ENCODE measurements around the gene ZNF45. TPM values are rescaled to one million over a fixed set of nuclear protein-coding genes. Genes with fewer than 3 reads are reported as not detected.
"Not testable (repeated sequence)": the region's sequence is repeated elsewhere in the genome, so short reads cannot be mapped to it uniquely, and the experiment has no call there.

Gene ZNF45
- 11.1 and 12.2 TPM in 2 replicates for total RNA-seq

- peak; percentile 78 for DNase-seq (ENCODE audit: low spot score)
- Mint-ChIP-seq H3K4me3 (ENCODE audit: low read depth) (peak within 1 kb of the TSS; percentile 97), H3K9me3 (peaks cover 33% of the 10 kb centered on the region), H3K27ac (peak within 1 kb of the TSS; percentile 90), H3K4me1 (ENCODE audit: low read depth) (peaks cover 10% of the 10 kb centered on the region), H3K27me3 (ENCODE audit: low read depth) (no peaks in the 10 kb centered on the region), H3K36me3 (ENCODE audit: low read depth) (peaks cover 38% of the 10 kb centered on the region)
- intact Hi-C loops (cut with micrococcal nuclease), result loop anchor here (1.0 to 5.0 kb wide), 5 partner anchors 16 to 157 kb away; partner anchors contain the start of genes ZNF155, ZNF221, ZNF224 and ZNF230
Observed at GRCh38 chr19:43934985-43935708, at the start of gene ZNF45. TSS of gene ZNF45 (minus strand) at chr19:43935282. CDS start at chr19:43922185, 13,097 bp downstream.

- peaks cover 26% of the 10 kb centered on the region for H3K36me3 Mint-ChIP-seq (ENCODE audit: low read depth)
- peak overlapping the region; percentile 95 for H3K4me3 Mint-ChIP-seq (ENCODE audit: low read depth)
- H3K27me3 Mint-ChIP-seq (ENCODE audit: low read depth), result no peaks in the 10 kb centered on the region
- peaks cover 43% of the 10 kb centered on the region for H3K9me3 Mint-ChIP-seq
- peak overlapping the region; percentile 68 for H3K27ac Mint-ChIP-seq
- DNase-seq (ENCODE audit: low spot score), result no peak
- intact Hi-C loops (cut with micrococcal nuclease), result loop anchor here (1.0 to 5.0 kb wide), 3 partner anchors 18 to 88 kb away; partner anchors contain the start of genes ZNF230, ZNF284 and ZNF45
- H3K4me1 Mint-ChIP-seq (ENCODE audit: low read depth), result peaks cover 9% of the 10 kb centered on the region
Observed at GRCh38 chr19:43984687-43985000, 49.6 kb upstream of the ZNF45 start.

GRCh38 chr19:43983912-43984686 is 49.0 kb upstream of the ZNF45 start, which contains the start of gene ZNF155:
TSS of gene ZNF155 (plus strand) at chr19:43984188. CDS start at chr19:43988544, 4,356 bp downstream.
- Mint-ChIP-seq H3K27ac (peak within 1 kb of the TSS; percentile 90), H3K36me3 (ENCODE audit: low read depth) (peaks cover 21% of the 10 kb centered on the region), H3K27me3 (ENCODE audit: low read depth) (no peaks in the 10 kb centered on the region), H3K4me3 (ENCODE audit: low read depth) (peak within 1 kb of the TSS; percentile 95), H3K4me1 (ENCODE audit: low read depth) (peaks cover 9% of the 10 kb centered on the region), H3K9me3 (peaks cover 41% of the 10 kb centered on the region)
- peak; percentile 59 for DNase-seq (ENCODE audit: low spot score)
- intact Hi-C loops (cut with micrococcal nuclease), result loop anchor here (1.0 to 5.0 kb wide), 3 partner anchors 18 to 88 kb away; partner anchors contain the start of genes ZNF230, ZNF284 and ZNF45

GRCh38 chr19:43983544-43983911 is 48.4 kb upstream of the ZNF45 start:
- H3K4me3 Mint-ChIP-seq (ENCODE audit: low read depth), result peak overlapping the region; percentile 78
- no peak overlapping the region for H3K27ac Mint-ChIP-seq
- intact Hi-C loops (cut with micrococcal nuclease), result loop anchor here (5.0 kb wide), 1 partner anchor 89 kb away; the partner anchor contains the start of gene ZNF284
- H3K9me3 Mint-ChIP-seq, result peaks cover 40% of the 10 kb centered on the region
- peaks cover 9% of the 10 kb centered on the region for H3K4me1 Mint-ChIP-seq (ENCODE audit: low read depth)
- H3K36me3 Mint-ChIP-seq (ENCODE audit: low read depth), result peaks cover 15% of the 10 kb centered on the region
- no peaks in the 10 kb centered on the region for H3K27me3 Mint-ChIP-seq (ENCODE audit: low read depth)
- DNase-seq (ENCODE audit: low spot score), result no peak

GRCh38 chr19:43976732-43977131 is 41.6 kb upstream of the ZNF45 start:
- no peak for DNase-seq (ENCODE audit: low spot score)
- Mint-ChIP-seq H3K9me3 (peaks cover 71% of the 10 kb centered on the region), H3K27me3 (ENCODE audit: low read depth) (no peaks in the 10 kb centered on the region), H3K27ac (no peak overlapping the region), H3K36me3 (ENCODE audit: low read depth) (peaks cover 4% of the 10 kb centered on the region), H3K4me1 (ENCODE audit: low read depth) (no peaks in the 10 kb centered on the region), H3K4me3 (ENCODE audit: low read depth) (no peak overlapping the region)
- intact Hi-C loops (cut with micrococcal nuclease), result no loop called here

- no peak overlapping the region for H3K27ac Mint-ChIP-seq
- H3K4me1 Mint-ChIP-seq (ENCODE audit: low read depth), result no peaks in the 10 kb centered on the region
- intact Hi-C loops (cut with micrococcal nuclease), result no loop called here
- H3K36me3 Mint-ChIP-seq (ENCODE audit: low read depth), result peaks cover 29% of the 10 kb centered on the region
- no peaks in the 10 kb centered on the region for H3K27me3 Mint-ChIP-seq (ENCODE audit: low read depth)
- H3K9me3 Mint-ChIP-seq, result peaks cover 80% of the 10 kb centered on the region
- no peak for DNase-seq (ENCODE audit: low spot score)
- H3K4me3 Mint-ChIP-seq (ENCODE audit: low read depth), result no peak overlapping the region
Observed at GRCh38 chr19:43966079-43966694, 31.1 kb upstream of the ZNF45 start.

- no peaks in the 10 kb centered on the region for H3K4me1 Mint-ChIP-seq (ENCODE audit: low read depth)
- intact Hi-C loops (cut with micrococcal nuclease), result no loop called here
- H3K36me3 Mint-ChIP-seq (ENCODE audit: low read depth), result peaks cover 10% of the 10 kb centered on the region
- DNase-seq (ENCODE audit: low spot score), result no peak
- no peaks in the 10 kb centered on the region for H3K27me3 Mint-ChIP-seq (ENCODE audit: low read depth)
- no peak overlapping the region for H3K4me3 Mint-ChIP-seq (ENCODE audit: low read depth)
- H3K9me3 Mint-ChIP-seq, result peaks cover 55% of the 10 kb centered on the region
- H3K27ac Mint-ChIP-seq, result no peak overlapping the region
Observed at GRCh38 chr19:43960411-43960810, 25.3 kb upstream of the ZNF45 start.

GRCh38 chr19:43957891-43958290 is 22.8 kb upstream of the ZNF45 start:
- Mint-ChIP-seq H3K27ac (no peak overlapping the region), H3K27me3 (ENCODE audit: low read depth) (no peaks in the 10 kb centered on the region), H3K4me1 (ENCODE audit: low read depth) (no peaks in the 10 kb centered on the region), H3K9me3 (peaks cover 39% of the 10 kb centered on the region), H3K36me3 (ENCODE audit: low read depth) (no peaks in the 10 kb centered on the region), H3K4me3 (ENCODE audit: low read depth) (no peak overlapping the region)
- DNase-seq (ENCODE audit: low spot score), result no peak
- intact Hi-C loops (cut with micrococcal nuclease), result no loop called here

GRCh38 chr19:43956827-43957226 is 21.7 kb upstream of the ZNF45 start:
- intact Hi-C loops (cut with micrococcal nuclease), result no loop called here
- no peaks in the 10 kb centered on the region for H3K36me3 Mint-ChIP-seq (ENCODE audit: low read depth)

GRCh38 chr19:43950834-43951645 is 16.0 kb upstream of the ZNF45 start, which contains the start of gene ZNF221:
TSS of gene ZNF221 (plus strand) at chr19:43951228. CDS start at chr19:43962727, 11,499 bp downstream.
- DNase-seq (ENCODE audit: low spot score), result peak; percentile 53
- Mint-ChIP-seq H3K9me3 (peaks cover 51% of the 10 kb centered on the region), H3K27me3 (ENCODE audit: low read depth) (no peaks in the 10 kb centered on the region), H3K4me3 (ENCODE audit: low read depth) (peak within 1 kb of the TSS; percentile 92), H3K27ac (peak within 1 kb of the TSS; percentile 50), H3K36me3 (ENCODE audit: low read depth) (peaks cover 8% of the 10 kb centered on the region), H3K4me1 (ENCODE audit: low read depth) (peaks cover 4% of the 10 kb centered on the region)
- intact Hi-C loops (cut with micrococcal nuclease), result loop anchor here (1.0 kb wide), 1 partner anchor 16 kb away; the partner anchor contains the start of gene ZNF45

More at GRCh38 chr19:43956827-43957226, 21.7 kb upstream of the ZNF45 start:
- Mint-ChIP-seq H3K27ac (no peak overlapping the region), H3K4me3 (ENCODE audit: low read depth) (no peak overlapping the region), H3K9me3 (peaks cover 36% of the 10 kb centered on the region), H3K27me3 (ENCODE audit: low read depth) (no peaks in the 10 kb centered on the region), H3K4me1 (ENCODE audit: low read depth) (no peaks in the 10 kb centered on the region)
- no peak for DNase-seq (ENCODE audit: low spot score)

GRCh38 chr19:43949803-43950202 is 14.7 kb upstream of the ZNF45 start:
- H3K9me3 Mint-ChIP-seq, result peaks cover 55% of the 10 kb centered on the region
- H3K27me3 Mint-ChIP-seq (ENCODE audit: low read depth); DNase-seq (ENCODE audit: low spot score); H3K4me1 Mint-ChIP-seq (ENCODE audit: low read depth); H3K27ac Mint-ChIP-seq; H3K36me3 Mint-ChIP-seq (ENCODE audit: low read depth); intact Hi-C loops (cut with micrococcal nuclease): not testable (repeated sequence)
- peak overlapping the region; percentile 43 for H3K4me3 Mint-ChIP-seq (ENCODE audit: low read depth)

- H3K27ac Mint-ChIP-seq; DNase-seq (ENCODE audit: low spot score); H3K27me3 Mint-ChIP-seq (ENCODE audit: low read depth); H3K36me3 Mint-ChIP-seq (ENCODE audit: low read depth); H3K4me3 Mint-ChIP-seq (ENCODE audit: low read depth); intact Hi-C loops (cut with micrococcal nuclease); H3K4me1 Mint-ChIP-seq (ENCODE audit: low read depth): not testable (repeated sequence)
- H3K9me3 Mint-ChIP-seq, result peaks cover 57% of the 10 kb centered on the region
Observed at GRCh38 chr19:43947412-43947811, 12.3 kb upstream of the ZNF45 start.
